Naive B cell (primary cell): ENCODE measurements around the gene TCFL5. TPM values are rescaled to one million over a fixed set of nuclear protein-coding genes. Genes with fewer than 3 reads are reported as not detected.

ENCODE experiments used
- polyA plus RNA-seq, 6 donors: library from polyadenylated mRNA; unstranded; fragments of 300-500 nt; fragmentation: Illumina TruSeq; gene quantifications; one replicate each; pipeline ENCODE4 v1.2.3, GENCODE V29; 2021; ENCODE audit warnings: low read depth in 6 of 6

The TCFL5 gene
- polyA plus RNA-seq, 6 donors from 2014 or later = 0.51 to 2.0 (median 1.2) TPM

Other genes starting within 250 kb of the TCFL5 start
- gene SLCO4A1, start 219.3 kb downstream of the TCFL5 start, polyA plus RNA-seq = 1 to 10 TPM in 3 of 6 donors, under 1 TPM in 3; 0.29 to 4.6 (median 0.91) TPM
- gene NTSR1, start 153.0 kb downstream of the TCFL5 start, polyA plus RNA-seq = not detected
- 10 to 100 TPM; 10.8 to 13.2 (median 11.3) TPM for gene MRGBP, start 65.3 kb downstream of the TCFL5 start, polyA plus RNA-seq
- 10 to 100 TPM; 20.6 to 74.6 (median 46.0) TPM for gene OGFR, start 57.0 kb downstream of the TCFL5 start, polyA plus RNA-seq
- gene COL9A3, start 44.8 kb downstream of the TCFL5 start, polyA plus RNA-seq = 10 to 100 TPM in 2 of 6 donors, 1 to 10 TPM in 4; 1.2 to 19.6 (median 2.6) TPM
- 10 to 100 TPM; 24.3 to 39.9 (median 28.3) TPM for gene DIDO1, start 64.7 kb upstream of the TCFL5 start, polyA plus RNA-seq
- 10 to 100 TPM; 15.7 to 19.7 (median 17.8) TPM for gene GID8, start 76.3 kb upstream of the TCFL5 start, polyA plus RNA-seq
- 1 to 10 TPM; 3.1 to 10.0 (median 5.1) TPM for gene SLC17A9, start 90.9 kb upstream of the TCFL5 start, polyA plus RNA-seq
- gene BHLHE23, start 145.1 kb upstream of the TCFL5 start, polyA plus RNA-seq = not detected